Measurements from ENCODE around the gene CD79B.

The CD79B gene

DNA sequence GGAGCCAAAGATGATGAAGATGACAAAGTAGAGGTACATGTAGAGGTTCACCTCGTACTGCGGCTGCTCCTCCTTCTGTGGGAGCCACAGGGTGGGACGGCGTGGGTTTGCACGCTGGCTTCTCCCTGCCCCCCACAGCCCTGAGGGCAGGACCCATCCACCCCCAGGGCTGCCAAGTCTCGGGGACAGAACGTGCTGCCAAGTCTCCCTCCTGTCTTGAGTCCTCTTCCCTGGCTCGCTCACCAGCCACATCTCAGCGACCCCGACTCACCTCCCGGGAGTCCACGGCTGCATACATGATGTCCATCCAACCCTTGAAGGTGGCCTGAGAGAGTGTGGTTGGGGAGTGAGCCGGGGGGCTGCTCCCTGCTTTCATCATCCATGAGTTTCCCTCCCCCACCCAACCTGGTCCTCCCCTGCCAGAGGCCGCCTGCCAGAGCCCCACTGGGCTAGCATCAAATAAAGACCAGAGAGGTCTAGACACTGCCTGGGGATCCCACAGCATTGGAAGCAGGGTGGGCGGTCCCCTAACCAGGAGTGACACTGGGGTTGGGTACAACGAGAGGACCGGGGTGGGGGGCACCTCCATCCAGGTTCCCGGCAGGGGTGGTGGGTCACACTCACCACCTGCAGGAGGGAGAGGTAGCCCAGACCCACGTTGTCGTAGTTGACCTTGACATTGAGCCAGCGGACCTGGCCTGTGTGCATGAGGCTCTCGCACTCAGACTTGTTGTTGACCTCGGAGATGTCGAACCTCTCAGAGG is 12.8 kb upstream of the CD79B start:
- DNase-seq (ENCODE audit: low read depth, low spot score), result no peak
- no peaks in the 10 kb centered on the region for H3K27me3 ChIP-seq (ENCODE audit: insufficient read depth, insufficient read length)
- H3K9ac ChIP-seq (ENCODE audit: insufficient read length, low read depth), result no peak overlapping the region
- no peak for TF ChIP-seq SUZ12 (IDR thresholded peaks at IDR 0.05; ENCODE audit: extremely low read depth, insufficient read depth, insufficient read length)
- TF ChIP-seq ZNF274 (IDR thresholded peaks at IDR 0.05; ENCODE audit: low read depth, low read length), result no peak
- TF ChIP-seq YY1 (IDR thresholded peaks at IDR 0.05; ENCODE audit: insufficient read depth, insufficient read length), result no peak
- H3K4me1 ChIP-seq (ENCODE audit: insufficient read depth, insufficient read length), result peaks cover 11% of the 10 kb centered on the region
- H3K9me3 ChIP-seq (ENCODE audit: insufficient read depth, low read length), result no peaks in the 10 kb centered on the region
- no peaks in the 10 kb centered on the region for H3K36me3 ChIP-seq (ENCODE audit: insufficient read depth, insufficient read length, low read length)
- no peak overlapping the region for H3K4me3 ChIP-seq (ENCODE audit: insufficient read length, low read depth)

DNA sequence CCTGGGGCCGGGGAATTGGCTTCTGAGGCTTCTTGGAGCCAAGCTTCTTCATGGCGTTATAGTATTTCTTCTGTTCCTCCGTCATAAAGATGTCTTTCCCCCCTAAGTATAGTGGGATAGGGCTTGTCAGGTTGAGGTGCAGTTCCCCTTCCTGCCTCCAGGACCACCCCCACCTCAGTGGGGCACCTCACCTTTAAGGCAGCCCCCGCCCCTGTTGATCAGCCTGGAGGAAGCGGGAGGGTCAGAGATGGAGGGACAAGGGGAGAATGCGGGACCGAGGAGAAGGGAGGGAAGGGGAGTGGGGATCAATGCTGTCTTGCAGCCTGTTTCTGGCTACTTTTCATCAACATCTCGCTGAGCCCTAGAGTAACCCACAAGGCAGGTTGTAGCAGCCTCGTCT is 11.6 kb upstream of the CD79B start:
- Histone ChIP-seq H3K36me3 (ENCODE audit: insufficient read depth, insufficient read length, low read length) (no peaks in the 10 kb centered on the region), H3K27me3 (ENCODE audit: insufficient read depth, insufficient read length) (no peaks in the 10 kb centered on the region), H3K9me3 (ENCODE audit: insufficient read depth, low read length) (no peaks in the 10 kb centered on the region), H3K9ac (ENCODE audit: insufficient read length, low read depth) (no peak overlapping the region), H3K4me3 (ENCODE audit: insufficient read length, low read depth) (no peak overlapping the region), H3K4me1 (ENCODE audit: insufficient read depth, insufficient read length) (peaks cover 10% of the 10 kb centered on the region)
- TF ChIP-seq ZNF274 (IDR thresholded peaks at IDR 0.05; ENCODE audit: low read depth, low read length), result no peak
- no peak for TF ChIP-seq YY1 (IDR thresholded peaks at IDR 0.05; ENCODE audit: insufficient read depth, insufficient read length)
- TF ChIP-seq SUZ12 (IDR thresholded peaks at IDR 0.05; ENCODE audit: extremely low read depth, insufficient read depth, insufficient read length), result no peak
- no peak for DNase-seq (ENCODE audit: low read depth, low spot score)

DNA sequence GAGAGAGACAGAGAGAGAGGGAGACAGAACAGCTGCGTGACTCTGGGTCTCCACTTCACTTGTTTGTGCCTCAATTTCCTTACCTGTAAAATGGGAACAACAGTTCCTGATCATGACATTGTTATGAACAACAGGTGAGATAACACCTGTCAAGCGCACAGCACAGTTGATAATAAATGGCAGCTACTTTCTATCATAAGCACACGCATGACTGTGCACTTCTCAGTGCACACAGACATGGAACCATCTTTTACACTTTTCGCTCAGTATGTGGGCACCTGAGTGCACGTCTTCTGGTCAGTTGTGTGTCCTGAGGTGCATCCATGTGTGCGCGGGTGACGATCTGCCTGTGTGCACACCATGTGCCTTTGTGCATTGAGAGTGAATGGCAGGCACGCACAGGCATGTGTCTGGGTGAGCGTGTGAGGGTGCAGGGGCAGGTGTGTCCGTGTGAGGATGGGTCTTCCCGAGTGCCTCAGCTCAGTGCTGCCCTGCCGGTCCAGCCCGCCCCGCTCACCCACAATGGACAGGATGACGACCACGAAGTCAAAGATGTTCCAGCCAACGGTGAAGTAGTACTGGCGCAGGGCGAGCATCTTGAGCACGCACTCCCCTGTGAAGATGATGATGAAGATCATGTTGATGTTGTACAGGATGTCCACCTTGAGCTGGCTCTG is 10.3 kb upstream of the CD79B start:
- H3K4me1 ChIP-seq (ENCODE audit: insufficient read depth, insufficient read length), result peaks cover 12% of the 10 kb centered on the region

DNA sequence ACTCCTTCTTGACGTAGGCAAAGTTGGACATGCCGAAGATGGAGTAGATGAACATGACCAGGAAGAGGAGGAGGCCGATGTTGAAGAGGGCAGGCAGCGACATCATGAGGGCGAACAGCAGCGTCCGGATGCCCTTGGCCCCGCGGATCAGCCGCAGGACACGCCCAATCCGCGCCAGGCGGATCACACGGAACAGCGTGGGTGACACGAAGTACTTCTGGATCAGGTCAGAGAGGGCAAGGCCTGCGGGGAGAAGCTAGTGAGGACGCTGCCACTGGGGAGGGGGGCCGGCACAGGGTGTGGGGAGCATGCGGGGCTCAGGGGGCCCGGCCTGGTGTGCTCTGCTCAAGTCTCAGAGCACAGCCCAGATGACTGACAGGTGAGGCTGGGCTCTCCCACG is 9.6 kb upstream of the CD79B start:
- TF ChIP-seq YY1 (IDR thresholded peaks at IDR 0.05; ENCODE audit: insufficient read depth, insufficient read length), result no peak
- no peak for TF ChIP-seq ZNF274 (IDR thresholded peaks at IDR 0.05; ENCODE audit: low read depth, low read length)
- TF ChIP-seq SUZ12 (IDR thresholded peaks at IDR 0.05; ENCODE audit: extremely low read depth, insufficient read depth, insufficient read length), result no peak
- Histone ChIP-seq H3K9ac (ENCODE audit: insufficient read length, low read depth) (no peak overlapping the region), H3K9me3 (ENCODE audit: insufficient read depth, low read length) (no peaks in the 10 kb centered on the region), H3K36me3 (ENCODE audit: insufficient read depth, insufficient read length, low read length) (no peaks in the 10 kb centered on the region), H3K4me3 (ENCODE audit: insufficient read length, low read depth) (no peak overlapping the region), H3K4me1 (ENCODE audit: insufficient read depth, insufficient read length) (peaks cover 12% of the 10 kb centered on the region), H3K27me3 (ENCODE audit: insufficient read depth, insufficient read length) (no peaks in the 10 kb centered on the region)
- no peak for DNase-seq (ENCODE audit: low read depth, low spot score)

More for the DNA sequence above, 10.3 kb upstream of the CD79B start:
- Histone ChIP-seq H3K4me3 (ENCODE audit: insufficient read length, low read depth) (no peak overlapping the region), H3K9me3 (ENCODE audit: insufficient read depth, low read length) (no peaks in the 10 kb centered on the region), H3K36me3 (ENCODE audit: insufficient read depth, insufficient read length, low read length) (no peaks in the 10 kb centered on the region), H3K9ac (ENCODE audit: insufficient read length, low read depth) (no peak overlapping the region), H3K27me3 (ENCODE audit: insufficient read depth, insufficient read length) (no peaks in the 10 kb centered on the region)
- no peak for DNase-seq (ENCODE audit: low read depth, low spot score)
- TF ChIP-seq ZNF274 (IDR thresholded peaks at IDR 0.05; ENCODE audit: low read depth, low read length) (no peak), YY1 (IDR thresholded peaks at IDR 0.05; ENCODE audit: insufficient read depth, insufficient read length) (no peak), SUZ12 (IDR thresholded peaks at IDR 0.05; ENCODE audit: extremely low read depth, insufficient read depth, insufficient read length) (no peak)

DNA sequence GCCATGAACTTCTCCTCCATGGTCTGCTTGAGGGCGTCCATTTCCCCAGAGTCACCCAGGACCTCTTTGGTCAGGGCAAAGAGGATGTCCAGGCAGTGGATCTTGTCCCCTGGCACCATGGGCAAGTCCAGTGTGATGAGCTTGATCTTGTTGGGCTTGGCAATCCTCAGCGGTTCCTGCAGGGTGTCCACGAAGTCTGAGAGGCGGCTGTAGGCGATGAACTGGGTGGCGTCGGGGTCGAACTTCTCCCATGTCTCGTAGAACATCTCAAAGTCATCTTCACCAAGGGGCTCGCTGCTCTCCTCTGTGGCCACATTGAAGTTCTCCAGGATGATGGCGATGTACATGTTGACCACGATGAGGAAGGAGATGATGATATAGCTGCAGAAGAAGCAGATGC is 9.0 kb upstream of the CD79B start:
- DNase-seq (ENCODE audit: low read depth, low spot score), result no peak
- H3K4me1 ChIP-seq (ENCODE audit: insufficient read depth, insufficient read length), result peaks cover 8% of the 10 kb centered on the region
- H3K4me3 ChIP-seq (ENCODE audit: insufficient read length, low read depth), result no peak overlapping the region
- H3K36me3 ChIP-seq (ENCODE audit: insufficient read depth, insufficient read length, low read length), result no peaks in the 10 kb centered on the region
- TF ChIP-seq ZNF274 (IDR thresholded peaks at IDR 0.05; ENCODE audit: low read depth, low read length) (no peak), SUZ12 (IDR thresholded peaks at IDR 0.05; ENCODE audit: extremely low read depth, insufficient read depth, insufficient read length) (no peak), YY1 (IDR thresholded peaks at IDR 0.05; ENCODE audit: insufficient read depth, insufficient read length) (no peak)
- no peak overlapping the region for H3K9ac ChIP-seq (ENCODE audit: insufficient read length, low read depth)
- no peaks in the 10 kb centered on the region for H3K9me3 ChIP-seq (ENCODE audit: insufficient read depth, low read length)
- H3K27me3 ChIP-seq (ENCODE audit: insufficient read depth, insufficient read length), result no peaks in the 10 kb centered on the region

DNA sequence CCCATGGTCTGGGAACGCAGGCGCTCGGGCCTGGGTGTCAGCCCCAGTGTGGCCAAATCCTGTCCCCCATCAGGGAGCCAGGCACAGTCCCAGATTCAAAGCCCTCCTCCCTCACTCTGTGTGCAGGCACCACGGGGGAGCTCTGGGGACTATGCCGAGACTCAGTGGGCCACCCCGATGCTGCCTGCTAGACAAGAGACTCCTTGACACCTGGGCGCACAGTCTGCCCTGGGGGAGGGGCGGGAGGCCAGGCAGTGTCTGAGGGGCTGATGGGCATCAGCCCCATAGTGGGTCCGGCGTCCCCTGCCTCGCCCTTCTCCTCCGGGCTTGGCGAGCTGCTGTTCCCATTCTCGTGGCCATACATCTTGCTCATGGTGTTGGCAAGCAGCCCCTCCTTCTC is 8.5 kb upstream of the CD79B start:
- no peaks in the 10 kb centered on the region for H3K27me3 ChIP-seq (ENCODE audit: insufficient read depth, insufficient read length)
- no peak overlapping the region for H3K9ac ChIP-seq (ENCODE audit: insufficient read length, low read depth)
- H3K36me3 ChIP-seq (ENCODE audit: insufficient read depth, insufficient read length, low read length), result no peaks in the 10 kb centered on the region
- TF ChIP-seq SUZ12 (IDR thresholded peaks at IDR 0.05; ENCODE audit: extremely low read depth, insufficient read depth, insufficient read length) (no peak), YY1 (IDR thresholded peaks at IDR 0.05; ENCODE audit: insufficient read depth, insufficient read length) (no peak), ZNF274 (IDR thresholded peaks at IDR 0.05; ENCODE audit: low read depth, low read length) (no peak)
- H3K4me1 ChIP-seq (ENCODE audit: insufficient read depth, insufficient read length), result peaks cover 6% of the 10 kb centered on the region
- H3K9me3 ChIP-seq (ENCODE audit: insufficient read depth, low read length), result no peaks in the 10 kb centered on the region
- no peak overlapping the region for H3K4me3 ChIP-seq (ENCODE audit: insufficient read length, low read depth)
- no peak for DNase-seq (ENCODE audit: low read depth, low spot score)

DNA sequence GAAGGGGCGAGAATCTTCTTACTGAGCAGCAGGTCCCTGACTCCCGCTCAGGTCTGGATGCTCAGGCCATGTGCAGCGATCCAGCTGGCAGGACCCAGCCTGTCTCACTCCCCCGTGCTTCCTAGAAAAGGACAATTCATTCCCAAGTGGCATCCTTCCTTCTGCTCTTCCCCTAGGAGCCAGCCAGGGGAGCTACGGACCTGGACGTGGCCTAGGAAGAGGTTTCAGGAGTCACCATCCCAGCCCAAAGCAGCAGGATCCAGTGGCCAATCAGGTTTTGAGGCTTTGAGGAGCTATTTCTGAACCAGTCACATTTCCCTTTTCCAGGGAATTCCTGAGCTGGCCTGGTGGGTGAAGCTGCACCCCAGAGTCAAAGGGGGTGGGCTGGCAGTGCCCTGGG is 7.8 kb upstream of the CD79B start:
- Histone ChIP-seq H3K9ac (ENCODE audit: insufficient read length, low read depth) (no peak overlapping the region), H3K4me3 (ENCODE audit: insufficient read length, low read depth) (no peak overlapping the region), H3K9me3 (ENCODE audit: insufficient read depth, low read length) (no peaks in the 10 kb centered on the region), H3K36me3 (ENCODE audit: insufficient read depth, insufficient read length, low read length) (no peaks in the 10 kb centered on the region), H3K4me1 (ENCODE audit: insufficient read depth, insufficient read length) (peaks cover 6% of the 10 kb centered on the region), H3K27me3 (ENCODE audit: insufficient read depth, insufficient read length) (no peaks in the 10 kb centered on the region)
- no peak for TF ChIP-seq SUZ12 (IDR thresholded peaks at IDR 0.05; ENCODE audit: extremely low read depth, insufficient read depth, insufficient read length)
- no peak for TF ChIP-seq YY1 (IDR thresholded peaks at IDR 0.05; ENCODE audit: insufficient read depth, insufficient read length)
- no peak for TF ChIP-seq ZNF274 (IDR thresholded peaks at IDR 0.05; ENCODE audit: low read depth, low read length)
- DNase-seq (ENCODE audit: low read depth, low spot score), result no peak

Data from NT2/D1 (cell line).